Testis (tissue), 3 donors: Measurements from ENCODE around the gene ADAT3. TPM values are rescaled to one million over a fixed set of nuclear protein-coding genes. Genes with fewer than 3 reads are reported as not detected.

ENCODE experiments used
- DNase-seq: peaks from one replicate; pipeline ENCODE4 v3.0.0-alpha.2; 2019
- H3K27ac ChIP-seq, 2 donors: fragments of 200-600 bp; sonication (generic); one replicate each; pipeline ENCODE4 v1.5.1; 2019
- H3K27me3 ChIP-seq: fragments of 200-600 bp; sonication (generic); one replicate; pipeline ENCODE4 v1.5.1; 2019
- H3K36me3 ChIP-seq: fragments of 200-600 bp; sonication (generic); one replicate; pipeline ENCODE4 v1.5.1; 2017; ENCODE audit warnings: low read depth; ENCODE audit errors: missing control alignments
- H3K4me1 ChIP-seq: fragments of 200-600 bp; sonication (generic); one replicate; pipeline ENCODE4 v1.5.1; 2019
- H3K4me3 ChIP-seq, 2 donors: fragments of 200-600 bp; sonication (generic); one replicate each; pipeline ENCODE4 v1.5.1; 2017 to 2019
- H3K9me3 ChIP-seq: fragments of 200-600 bp; sonication (generic); one replicate; pipeline ENCODE4 v1.5.1; 2017
- CTCF ChIP-seq, 3 experiments: fragments of 450-650 bp in 2 of 3; fragments of 200-600 bp in 1 of 3; sonication (generic) in 1 of 3; IDR thresholded peaks; one replicate each; pipeline ENCODE4 v1.5.1; 2016 to 2019; ENCODE audit warnings: antibody characterized with exemption in 3 of 3, mild to moderate bottlenecking in 2 of 3, moderate library complexity in 1 of 3
- POLR2A ChIP-seq: fragments of 450-650 bp; IDR thresholded peaks from one replicate; pipeline ENCODE4 v1.6.1; 2017; ENCODE audit warnings: antibody characterized with exemption, mild to moderate bottlenecking, moderate library complexity
- WGBS, 2 donors: methylation state at CpG; one replicate each; pipeline ENCODE4 v1.1.5; 2018; 5-methylcytosine and 5-hydroxymethylcytosine counted together
- intact Hi-C: fragments of 100-400 bp; cut with DNase I; formaldehyde crosslinking; loops from one replicate; pipeline ENCODE4 v1.15.1; 2023; ENCODE audit warnings: low total_unique reads
- polyA plus RNA-seq: library from polyadenylated mRNA; stranded (reverse); fragments of 350-450 nt; fragmentation: Illumina TruSeq; extraction: RNeasy Lipid Tissue Mini Kit (QIAGEN cat#74804); gene quantifications from one replicate; pipeline ENCODE4 v1.2.3, GENCODE V29; 2014; ENCODE audit warnings: low read depth, low replicate concordance; ENCODE audit not compliant: insufficient read depth
- total RNA-seq, 2 donors: library from RNA; depleted of rRNA; stranded (reverse); fragments of >200 nt; gene quantifications; one replicate each; pipeline ENCODE4 v1.2.3, GENCODE V29; 2016

ADAT3 gene
- total and polyA plus RNA-seq, 3 donors from 2014 or later: 1.1 to 16.7 (median 10.6) TPM

GRCh38 chr19:1863328-1863637 lies 41.9 kb upstream of the ADAT3 start, which contains the start of gene KLF16:
TSS of gene KLF16 (minus strand) at chr19:1863579. CDS start at chr19:1863497, 82 bp downstream.
- Histone ChIP-seq H3K27ac (peak within 1 kb of the TSS; percentile 73 to 80), H3K4me1 (peaks cover 40% of the 10 kb centered on the region), H3K36me3 (no peaks in the 10 kb centered on the region), H3K9me3 (no peaks in the 10 kb centered on the region), H3K4me3 (peak within 1 kb of the TSS; percentile 64 to 87), H3K27me3 (no peaks in the 10 kb centered on the region)
- DNase-seq: no peak
- no peak for TF ChIP-seq POLR2A
- intact Hi-C loops: no loop called here
- WGBS, 2 donors: no CpG with 5 or more reads among the region's 63 CpGs

GRCh38 chr19:1863638-1864479 lies 41.3 kb upstream of the ADAT3 start:
- 1% methylated on average over 73 of the region's 115 CpGs; no CpG with 5 or more reads in 1 of the 2 donors for WGBS, 2 donors
- H3K27ac ChIP-seq: peak overlapping the region; percentile 73 to 80
- peak; percentile 92 for DNase-seq

GRCh38 chr19:1864480-1865171 lies 40.6 kb upstream of the ADAT3 start:
- Histone ChIP-seq H3K4me3 (peak overlapping the region; percentile 63 to 87), H3K27ac (peak overlapping the region; percentile 73 to 80), H3K4me1 (peaks cover 31% of the 10 kb centered on the region), H3K36me3 (no peaks in the 10 kb centered on the region), H3K27me3 (no peaks in the 10 kb centered on the region), H3K9me3 (no peaks in the 10 kb centered on the region)
- TF ChIP-seq POLR2A: no peak
- peak; percentile 66 to 79 (median 72) for TF ChIP-seq CTCF (IDR thresholded peaks at IDR 0.05)
- intact Hi-C loops: no loop called here
- peak; percentile 70 for DNase-seq
- 3 to 9% methylated on average over 24 to 49 of the region's 52 CpGs for WGBS, 2 donors

More at GRCh38 chr19:1863638-1864479, 41.3 kb upstream of the ADAT3 start:
- Histone ChIP-seq H3K27me3 (no peaks in the 10 kb centered on the region), H3K4me3 (peak overlapping the region; percentile 63 to 87), H3K36me3 (no peaks in the 10 kb centered on the region), H3K9me3 (no peaks in the 10 kb centered on the region), H3K4me1 (peaks cover 38% of the 10 kb centered on the region)
- intact Hi-C loops: no loop called here
- TF ChIP-seq CTCF (IDR thresholded peaks at IDR 0.05): no peak
- TF ChIP-seq POLR2A: no peak

- intact Hi-C loops: no loop called here
- WGBS, 2 donors: 70 to 75% methylated on average over 14 to 17 of the region's 17 CpGs
- H3K4me3 ChIP-seq: peak overlapping the region in 1 of 2 donors; percentile 87
- TF ChIP-seq CTCF (IDR thresholded peaks at IDR 0.05): no peak
- TF ChIP-seq POLR2A: no peak
- no peak for DNase-seq
- H3K9me3 ChIP-seq: no peaks in the 10 kb centered on the region
- no peaks in the 10 kb centered on the region for H3K27me3 ChIP-seq
- H3K4me1 ChIP-seq: peaks cover 23% of the 10 kb centered on the region
- H3K27ac ChIP-seq: peak overlapping the region; percentile 73 to 80
- no peaks in the 10 kb centered on the region for H3K36me3 ChIP-seq
These were observed 39.8 kb upstream of the ADAT3 start for GRCh38 chr19:1865172-1866010.
